Measurements from ENCODE around the gene PDE8B.

PDE8B gene

GRCh38 chr5:77325921-77326541 is 115.6 kb downstream of the PDE8B start:
- H3K4me3 Mint-ChIP-seq, result no peak overlapping the region
- no peak overlapping the region for H3K27ac Mint-ChIP-seq
- no peaks in the 10 kb centered on the region for H3K9me3 Mint-ChIP-seq

GRCh38 chr5:77326986-77327734 is 116.7 kb downstream of the PDE8B start:
- Mint-ChIP-seq H3K9me3 (no peaks in the 10 kb centered on the region), H3K4me1 (ENCODE audit: low read depth) (peaks cover 24% of the 10 kb centered on the region), H3K36me3 (ENCODE audit: low read depth) (no peaks in the 10 kb centered on the region)

More at GRCh38 chr5:77325921-77326541, 115.6 kb downstream of the PDE8B start:
- H3K36me3 Mint-ChIP-seq (ENCODE audit: low read depth), result no peaks in the 10 kb centered on the region
- peaks cover 24% of the 10 kb centered on the region for H3K4me1 Mint-ChIP-seq (ENCODE audit: low read depth)
- H3K27me3 Mint-ChIP-seq (ENCODE audit: low read depth), result no peaks in the 10 kb centered on the region

GRCh38 chr5:77328930-77329647 is 118.6 kb downstream of the PDE8B start:
- no peaks in the 10 kb centered on the region for H3K9me3 Mint-ChIP-seq
- H3K27me3 Mint-ChIP-seq (ENCODE audit: low read depth), result no peaks in the 10 kb centered on the region
- H3K4me3 Mint-ChIP-seq, result peak overlapping the region; percentile 8
- H3K27ac Mint-ChIP-seq, result peak overlapping the region; percentile 65
- H3K4me1 Mint-ChIP-seq (ENCODE audit: low read depth), result peaks cover 24% of the 10 kb centered on the region
- H3K36me3 Mint-ChIP-seq (ENCODE audit: low read depth), result no peaks in the 10 kb centered on the region

More at GRCh38 chr5:77326986-77327734, 116.7 kb downstream of the PDE8B start:
- Mint-ChIP-seq H3K27ac (no peak overlapping the region), H3K27me3 (ENCODE audit: low read depth) (no peaks in the 10 kb centered on the region), H3K4me3 (no peak overlapping the region)

- Mint-ChIP-seq H3K4me1 (ENCODE audit: low read depth) (peaks cover 24% of the 10 kb centered on the region), H3K27me3 (ENCODE audit: low read depth) (no peaks in the 10 kb centered on the region), H3K36me3 (ENCODE audit: low read depth) (no peaks in the 10 kb centered on the region), H3K9me3 (no peaks in the 10 kb centered on the region), H3K27ac (no peak overlapping the region), H3K4me3 (no peak overlapping the region)
These were observed 119.4 kb downstream of the PDE8B start for GRCh38 chr5:77329664-77330430.

- no peaks in the 10 kb centered on the region for H3K27me3 Mint-ChIP-seq (ENCODE audit: low read depth)
These were observed 122.6 kb downstream of the PDE8B start for GRCh38 chr5:77333036-77333435.

GRCh38 chr5:77333451-77334123 is 123.1 kb downstream of the PDE8B start:
- Mint-ChIP-seq H3K9me3 (no peaks in the 10 kb centered on the region), H3K4me3 (no peak overlapping the region), H3K27ac (no peak overlapping the region), H3K4me1 (ENCODE audit: low read depth) (peaks cover 11% of the 10 kb centered on the region), H3K36me3 (ENCODE audit: low read depth) (no peaks in the 10 kb centered on the region), H3K27me3 (ENCODE audit: low read depth) (no peaks in the 10 kb centered on the region)

More at GRCh38 chr5:77333036-77333435, 122.6 kb downstream of the PDE8B start:
- Mint-ChIP-seq H3K36me3 (ENCODE audit: low read depth) (no peaks in the 10 kb centered on the region), H3K9me3 (no peaks in the 10 kb centered on the region), H3K4me3 (no peak overlapping the region), H3K4me1 (ENCODE audit: low read depth) (peaks cover 14% of the 10 kb centered on the region), H3K27ac (no peak overlapping the region)

GRCh38 chr5:77337246-77337645 is 126.8 kb downstream of the PDE8B start:
- Mint-ChIP-seq H3K9me3 (no peaks in the 10 kb centered on the region), H3K27me3 (ENCODE audit: low read depth) (peaks cover 5% of the 10 kb centered on the region), H3K27ac (no peak overlapping the region), H3K4me1 (ENCODE audit: low read depth) (no peaks in the 10 kb centered on the region), H3K36me3 (ENCODE audit: low read depth) (no peaks in the 10 kb centered on the region), H3K4me3 (no peak overlapping the region)

GRCh38 chr5:77337686-77338085 is 127.2 kb downstream of the PDE8B start:
- Mint-ChIP-seq H3K27ac (no peak overlapping the region), H3K4me1 (ENCODE audit: low read depth) (no peaks in the 10 kb centered on the region), H3K27me3 (ENCODE audit: low read depth) (peaks cover 8% of the 10 kb centered on the region), H3K4me3 (no peak overlapping the region), H3K36me3 (ENCODE audit: low read depth) (no peaks in the 10 kb centered on the region), H3K9me3 (no peaks in the 10 kb centered on the region)

GRCh38 chr5:77339337-77339890 is 128.9 kb downstream of the PDE8B start:
- Mint-ChIP-seq H3K36me3 (ENCODE audit: low read depth) (no peaks in the 10 kb centered on the region), H3K27me3 (ENCODE audit: low read depth) (peaks cover 9% of the 10 kb centered on the region)

GRCh38 chr5:77343165-77343564 is 132.7 kb downstream of the PDE8B start:
- Mint-ChIP-seq H3K36me3 (ENCODE audit: low read depth) (no peaks in the 10 kb centered on the region), H3K27me3 (ENCODE audit: low read depth) (peaks cover 9% of the 10 kb centered on the region), H3K27ac (no peak overlapping the region), H3K4me3 (no peak overlapping the region), H3K4me1 (ENCODE audit: low read depth) (no peaks in the 10 kb centered on the region), H3K9me3 (no peaks in the 10 kb centered on the region)

More at GRCh38 chr5:77339337-77339890, 128.9 kb downstream of the PDE8B start:
- no peaks in the 10 kb centered on the region for H3K4me1 Mint-ChIP-seq (ENCODE audit: low read depth)
- no peak overlapping the region for H3K27ac Mint-ChIP-seq
- H3K4me3 Mint-ChIP-seq, result no peak overlapping the region
- H3K9me3 Mint-ChIP-seq, result no peaks in the 10 kb centered on the region

- Mint-ChIP-seq H3K4me3 (no peak overlapping the region), H3K27me3 (ENCODE audit: low read depth) (peaks cover 9% of the 10 kb centered on the region), H3K4me1 (ENCODE audit: low read depth) (no peaks in the 10 kb centered on the region), H3K36me3 (ENCODE audit: low read depth) (no peaks in the 10 kb centered on the region), H3K27ac (no peak overlapping the region), H3K9me3 (no peaks in the 10 kb centered on the region)
These were observed 137.1 kb downstream of the PDE8B start for GRCh38 chr5:77347435-77348098.

GRCh38 chr5:77353251-77353650 is 142.8 kb downstream of the PDE8B start:
- H3K36me3 Mint-ChIP-seq (ENCODE audit: low read depth), result no peaks in the 10 kb centered on the region

GRCh38 chr5:77354454-77354853 is 144.0 kb downstream of the PDE8B start:
- Mint-ChIP-seq H3K4me3 (no peak overlapping the region), H3K4me1 (ENCODE audit: low read depth) (peaks cover 18% of the 10 kb centered on the region), H3K27me3 (ENCODE audit: low read depth) (peaks cover 22% of the 10 kb centered on the region), H3K9me3 (no peaks in the 10 kb centered on the region), H3K36me3 (ENCODE audit: low read depth) (no peaks in the 10 kb centered on the region), H3K27ac (no peak overlapping the region)

More at GRCh38 chr5:77353251-77353650, 142.8 kb downstream of the PDE8B start:
- Mint-ChIP-seq H3K27ac (no peak overlapping the region), H3K27me3 (ENCODE audit: low read depth) (peaks cover 22% of the 10 kb centered on the region), H3K9me3 (no peaks in the 10 kb centered on the region), H3K4me3 (no peak overlapping the region), H3K4me1 (ENCODE audit: low read depth) (peaks cover 16% of the 10 kb centered on the region)

Data from T-helper 1 cell treated with Interleukin-12 subunit alpha and Interleukin-12 subunit beta and Interleukin-4 antibody, amounts not matched to agents 30 μg/mL and 1 μg/mL, for 36 hours (primary cell).